ENCODE data around the gene P2RY14. TPM values are rescaled to one million over a fixed set of nuclear protein-coding genes. Genes with fewer than 3 reads are reported as not detected.
"Not testable (repeated sequence)": the region's sequence is repeated elsewhere in the genome, so short reads cannot be mapped to it uniquely, and the experiment has no call there.

Gene P2RY14
- total RNA-seq, 3 donors from 2014 or later (not counting 1 experiment from before 2014, with no cell fraction given), result 0.25 to 0.93 (median 0.31) TPM

GRCh38 chr3:151236736-151237135, 41.6 kb downstream of the P2RY14 start:
- intact Hi-C loops (cut with micrococcal nuclease), result no loop called here
- no peaks in the 10 kb centered on the region for H3K36me3 Mint-ChIP-seq

GRCh38 chr3:151236316-151236715, 42.0 kb downstream of the P2RY14 start:
- Mint-ChIP-seq H3K36me3 (no peaks in the 10 kb centered on the region), H3K9me3 (no peaks in the 10 kb centered on the region), H3K4me1 (peaks cover 9 to 18% of the 10 kb centered on the region in 2 donors), H3K4me3 (no peak overlapping the region), H3K27me3 (ENCODE audit: low read depth in 2 of 2) (peaks cover 0 to 2% of the 10 kb centered on the region in 2 donors), H3K27ac (no peak overlapping the region)
- intact Hi-C loops (cut with micrococcal nuclease), result no loop called here
- WGBS (ENCODE audit: insufficient coverage), result 100% methylated on average over 2 of the region's 2 CpGs
- ATAC-seq (no peak), DNase-seq (no peak)
- no peak overlapping the region for H3K4me3 ChIP-seq (ENCODE audit: low read length)
- peaks cover 11% of the 10 kb centered on the region for H3K4me1 ChIP-seq (ENCODE audit: control insufficient read depth, insufficient read depth, low read length)
- TF ChIP-seq CTCF (IDR thresholded peaks at IDR 0.05), result no peak
- H3K27me3 ChIP-seq (ENCODE audit: control insufficient read depth, insufficient read depth, low read length), result no peaks in the 10 kb centered on the region
- H3K36me3 ChIP-seq (ENCODE audit: control insufficient read depth, insufficient read depth, low read length), result no peaks in the 10 kb centered on the region
- no peaks in the 10 kb centered on the region for H3K9me3 ChIP-seq (ENCODE audit: control insufficient read depth, insufficient read depth, low read length)
- no peak overlapping the region for H3K27ac ChIP-seq (ENCODE audit: low read length)

More at GRCh38 chr3:151236736-151237135, 41.6 kb downstream of the P2RY14 start:
- Mint-ChIP-seq H3K9me3 (no peaks in the 10 kb centered on the region), H3K4me3 (no peak overlapping the region), H3K4me1 (peaks cover 8 to 16% of the 10 kb centered on the region in 2 donors), H3K27me3 (ENCODE audit: low read depth in 2 of 2) (peaks cover 0 to 2% of the 10 kb centered on the region in 2 donors), H3K27ac (no peak overlapping the region)
- H3K9me3 ChIP-seq (ENCODE audit: control insufficient read depth, insufficient read depth, low read length), result no peaks in the 10 kb centered on the region
- no peaks in the 10 kb centered on the region for H3K36me3 ChIP-seq (ENCODE audit: control insufficient read depth, insufficient read depth, low read length)
- H3K4me1 ChIP-seq (ENCODE audit: control insufficient read depth, insufficient read depth, low read length), result peaks cover 11% of the 10 kb centered on the region
- H3K27ac ChIP-seq (ENCODE audit: low read length), result no peak overlapping the region
- 91% methylated on average over 6 of the region's 7 CpGs for WGBS (ENCODE audit: insufficient coverage)
- DNase-seq (no peak), ATAC-seq (no peak)
- H3K27me3 ChIP-seq (ENCODE audit: control insufficient read depth, insufficient read depth, low read length), result no peaks in the 10 kb centered on the region
- H3K4me3 ChIP-seq (ENCODE audit: low read length), result no peak overlapping the region
- TF ChIP-seq CTCF (IDR thresholded peaks at IDR 0.05), result no peak

- DNase-seq (no peak), ATAC-seq (peak; percentile 52 to 83 (median 54))
- intact Hi-C loops (cut with micrococcal nuclease), result no loop called here
- peaks cover 11% of the 10 kb centered on the region for H3K4me1 ChIP-seq (ENCODE audit: control insufficient read depth, insufficient read depth, low read length)
- H3K36me3 ChIP-seq (ENCODE audit: control insufficient read depth, insufficient read depth, low read length), result no peaks in the 10 kb centered on the region
- WGBS (ENCODE audit: insufficient coverage), result 48% methylated on average over 4 of the region's 6 CpGs
- TF ChIP-seq CTCF (IDR thresholded peaks at IDR 0.05), result no peak
- no peaks in the 10 kb centered on the region for H3K36me3 Mint-ChIP-seq
- no peaks in the 10 kb centered on the region for H3K9me3 ChIP-seq (ENCODE audit: control insufficient read depth, insufficient read depth, low read length)
- peak overlapping the region in 1 of 2 donors; percentile 54 for H3K27ac Mint-ChIP-seq
- peaks cover 0 to 4% of the 10 kb centered on the region in 2 donors for H3K27me3 Mint-ChIP-seq (ENCODE audit: low read depth in 2 of 2)
- H3K4me1 Mint-ChIP-seq, result peaks cover 20 to 25% of the 10 kb centered on the region in 2 donors
- H3K4me3 Mint-ChIP-seq, result no peak overlapping the region
- no peak overlapping the region for H3K27ac ChIP-seq (ENCODE audit: low read length)
- no peaks in the 10 kb centered on the region for H3K27me3 ChIP-seq (ENCODE audit: control insufficient read depth, insufficient read depth, low read length)
- H3K9me3 Mint-ChIP-seq, result no peaks in the 10 kb centered on the region
- H3K4me3 ChIP-seq (ENCODE audit: low read length), result no peak overlapping the region
These were observed 43.5 kb downstream of the P2RY14 start for GRCh38 chr3:151234825-151235224.

GRCh38 chr3:151232991-151233390, 45.4 kb downstream of the P2RY14 start:
- no peak overlapping the region for H3K4me3 Mint-ChIP-seq
- WGBS (ENCODE audit: insufficient coverage), result 85% methylated on average over 4 of the region's 4 CpGs
- H3K27ac Mint-ChIP-seq, result no peak overlapping the region

GRCh38 chr3:151232403-151232802, 45.9 kb downstream of the P2RY14 start:
- H3K9me3 Mint-ChIP-seq; H3K27me3 ChIP-seq (ENCODE audit: control insufficient read depth, insufficient read depth, low read length); H3K4me3 ChIP-seq (ENCODE audit: low read length); H3K36me3 Mint-ChIP-seq; H3K27ac ChIP-seq (ENCODE audit: low read length); ATAC-seq; intact Hi-C loops (cut with micrococcal nuclease); H3K27me3 Mint-ChIP-seq (ENCODE audit: low read depth in 2 of 2); DNase-seq; H3K9me3 ChIP-seq (ENCODE audit: control insufficient read depth, insufficient read depth, low read length); H3K36me3 ChIP-seq (ENCODE audit: control insufficient read depth, insufficient read depth, low read length); H3K27ac Mint-ChIP-seq; H3K4me3 Mint-ChIP-seq: not testable (repeated sequence)
- H3K4me1 ChIP-seq (ENCODE audit: control insufficient read depth, insufficient read depth, low read length), result peaks cover 22% of the 10 kb centered on the region
- H3K4me1 Mint-ChIP-seq, result peaks cover 32 to 36% of the 10 kb centered on the region in 2 donors

More at GRCh38 chr3:151232991-151233390, 45.4 kb downstream of the P2RY14 start:
- Histone ChIP-seq H3K27me3 (ENCODE audit: control insufficient read depth, insufficient read depth, low read length) (no peaks in the 10 kb centered on the region), H3K4me3 (ENCODE audit: low read length) (no peak overlapping the region), H3K36me3 (ENCODE audit: control insufficient read depth, insufficient read depth, low read length) (no peaks in the 10 kb centered on the region), H3K27ac (ENCODE audit: low read length) (no peak overlapping the region), H3K4me1 (ENCODE audit: control insufficient read depth, insufficient read depth, low read length) (peaks cover 18% of the 10 kb centered on the region), H3K9me3 (ENCODE audit: control insufficient read depth, insufficient read depth, low read length) (no peaks in the 10 kb centered on the region)
- TF ChIP-seq CTCF (IDR thresholded peaks at IDR 0.05), result no peak
- H3K9me3 Mint-ChIP-seq, result no peaks in the 10 kb centered on the region
- H3K36me3 Mint-ChIP-seq, result no peaks in the 10 kb centered on the region
- intact Hi-C loops (cut with micrococcal nuclease), result no loop called here
- DNase-seq (no peak), ATAC-seq (no peak)
- peaks cover 26 to 30% of the 10 kb centered on the region in 2 donors for H3K4me1 Mint-ChIP-seq
- H3K27me3 Mint-ChIP-seq (ENCODE audit: low read depth in 2 of 2), result peaks cover 0 to 4% of the 10 kb centered on the region in 2 donors
